Mesodermal cell (in vitro differentiated cells): ENCODE measurements around the gene SVOPL.

Experiments used
- H3K27ac ChIP-seq: 2 replicates; pipeline ENCODE4 v1.7.0; 2013; ENCODE audit warnings: mild to moderate bottlenecking, low read depth, low read length, moderate library complexity; ENCODE audit not compliant: severe bottlenecking
- H3K36me3 ChIP-seq: 2 replicates; pipeline ENCODE4 v1.7.1; 2013; ENCODE audit warnings: mild to moderate bottlenecking, low read length, moderate library complexity; ENCODE audit not compliant: control insufficient read depth, insufficient read depth
- H3K4me1 ChIP-seq: one replicate; pipeline ENCODE4 v1.7.1; 2013; ENCODE audit warnings: mild to moderate bottlenecking, low read length; ENCODE audit not compliant: insufficient read depth, control insufficient read depth, poor library complexity, severe bottlenecking
- H3K4me3 ChIP-seq: 2 replicates; pipeline ENCODE4 v1.7.0; 2013; ENCODE audit warnings: low read length, control low read depth, mild to moderate bottlenecking; ENCODE audit not compliant: insufficient read depth, poor library complexity, severe bottlenecking; ENCODE audit errors: extremely low read depth
- H3K9me3 ChIP-seq: 2 replicates; pipeline ENCODE4 v1.7.1; 2013; ENCODE audit warnings: mild to moderate bottlenecking, low read length, moderate library complexity; ENCODE audit not compliant: control insufficient read depth
- WGBS, 2 experiments: methylation state at CpG; one replicate each; pipeline ENCODE4 v1.1.5; 2013; ENCODE audit warnings: missing lambda C conversion rate in 2 of 2; ENCODE audit not compliant: insufficient coverage in 2 of 2; 5-methylcytosine and 5-hydroxymethylcytosine counted together

The SVOPL gene

DNA sequence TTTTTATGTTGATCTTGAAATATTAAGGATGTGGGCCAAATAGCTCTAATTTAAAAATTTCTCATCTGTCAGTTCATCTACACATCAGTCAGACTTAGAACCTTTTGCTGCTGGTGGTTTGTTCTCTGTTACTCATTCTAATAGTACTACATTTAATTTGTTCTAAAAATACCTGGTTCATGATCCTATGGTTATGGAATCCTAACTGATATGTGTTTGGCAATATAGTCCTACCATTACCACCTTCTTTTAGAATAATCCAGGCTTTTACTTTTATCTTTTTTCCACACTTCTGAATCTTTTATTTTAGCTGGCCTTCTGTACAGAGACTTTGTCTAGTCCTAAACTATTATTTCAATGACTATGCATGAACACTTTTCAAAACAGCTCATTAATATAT lies 116.9 kb downstream of the SVOPL start:
- Histone ChIP-seq H3K4me1 (no peaks in the 10 kb centered on the region), H3K9me3 (no peaks in the 10 kb centered on the region), H3K27ac (no peak overlapping the region), H3K36me3 (peaks cover 80% of the 10 kb centered on the region), H3K4me3 (no peak overlapping the region)

- H3K27ac ChIP-seq, result no peak overlapping the region
- WGBS, 2 experiments, result 92% methylated on average over 2 of the region's 4 CpGs; no CpG with 5 or more reads in 1 of the 2 experiments
- no peaks in the 10 kb centered on the region for H3K9me3 ChIP-seq
- H3K36me3 ChIP-seq, result peaks cover 87% of the 10 kb centered on the region
- H3K4me3 ChIP-seq, result no peak overlapping the region
- no peaks in the 10 kb centered on the region for H3K4me1 ChIP-seq
Measured at GRCh38 chr7:138581065-138581464, 120.1 kb downstream of the SVOPL start.

- Histone ChIP-seq H3K27ac (no peak overlapping the region), H3K4me1 (no peaks in the 10 kb centered on the region), H3K9me3 (no peaks in the 10 kb centered on the region), H3K4me3 (no peak overlapping the region), H3K36me3 (peaks cover 83% of the 10 kb centered on the region)
- WGBS, 2 experiments, result 100% methylated on average over 2 of the region's 3 CpGs; no CpG with 5 or more reads in 1 of the 2 experiments
Measured at GRCh38 chr7:138579671-138580070, 121.5 kb downstream of the SVOPL start.

DNA sequence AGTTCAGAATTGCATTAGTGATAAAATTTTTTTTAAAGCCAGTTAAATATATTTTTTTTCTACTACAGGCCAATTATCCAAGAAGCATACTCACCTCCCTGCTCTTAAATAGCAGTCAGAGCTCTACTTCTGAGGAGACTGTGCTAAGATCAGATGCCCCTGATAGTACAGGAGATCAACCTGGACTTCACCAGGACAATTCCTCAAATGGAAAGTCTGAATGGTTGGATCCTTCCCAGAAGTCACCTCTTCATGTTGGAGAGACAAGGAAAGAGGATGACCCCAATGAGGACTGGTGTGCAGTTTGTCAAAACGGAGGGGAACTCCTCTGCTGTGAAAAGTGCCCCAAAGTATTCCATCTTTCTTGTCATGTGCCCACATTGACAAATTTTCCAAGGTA lies 122.0 kb downstream of the SVOPL start:
- WGBS, 2 experiments, result 86% methylated on average over 1 of the region's 1 CpG; no CpG with 5 or more reads in 1 of the 2 experiments
- Histone ChIP-seq H3K4me3 (no peak overlapping the region), H3K9me3 (no peaks in the 10 kb centered on the region), H3K27ac (no peak overlapping the region), H3K4me1 (no peaks in the 10 kb centered on the region), H3K36me3 (peaks cover 79% of the 10 kb centered on the region)

DNA sequence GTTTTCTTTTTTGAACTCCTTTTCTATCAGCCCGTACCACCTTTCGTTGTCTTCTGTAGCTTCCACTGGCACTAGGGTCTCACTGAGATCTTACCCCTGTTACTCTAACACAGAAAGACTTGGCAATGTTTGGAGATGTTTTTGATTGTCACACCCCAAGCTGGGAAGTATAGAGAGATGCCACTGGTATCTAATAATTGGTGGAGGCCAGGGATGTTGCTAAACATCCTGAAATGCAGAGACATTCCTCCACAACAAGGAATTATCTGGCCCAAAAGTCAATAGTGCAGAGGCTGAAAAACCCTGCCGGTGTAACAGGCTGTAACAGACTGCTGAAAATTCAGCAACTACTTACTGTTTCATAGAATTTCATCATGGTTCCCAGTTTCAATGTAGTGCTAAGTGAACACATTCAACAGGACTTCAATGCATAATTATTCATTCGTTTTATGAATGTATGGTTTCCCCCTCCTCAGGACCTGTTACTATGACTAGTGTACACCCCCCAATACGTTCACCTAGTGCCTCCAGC lies 125.2 kb downstream of the SVOPL start:
- H3K9me3 ChIP-seq, result no peaks in the 10 kb centered on the region
- WGBS, 2 experiments, result 86 to 100% methylated on average over 1 of the region's 5 CpGs
- H3K27ac ChIP-seq, result no peak overlapping the region
- no peak overlapping the region for H3K4me3 ChIP-seq
- H3K4me1 ChIP-seq, result no peaks in the 10 kb centered on the region
- peaks cover 76% of the 10 kb centered on the region for H3K36me3 ChIP-seq

DNA sequence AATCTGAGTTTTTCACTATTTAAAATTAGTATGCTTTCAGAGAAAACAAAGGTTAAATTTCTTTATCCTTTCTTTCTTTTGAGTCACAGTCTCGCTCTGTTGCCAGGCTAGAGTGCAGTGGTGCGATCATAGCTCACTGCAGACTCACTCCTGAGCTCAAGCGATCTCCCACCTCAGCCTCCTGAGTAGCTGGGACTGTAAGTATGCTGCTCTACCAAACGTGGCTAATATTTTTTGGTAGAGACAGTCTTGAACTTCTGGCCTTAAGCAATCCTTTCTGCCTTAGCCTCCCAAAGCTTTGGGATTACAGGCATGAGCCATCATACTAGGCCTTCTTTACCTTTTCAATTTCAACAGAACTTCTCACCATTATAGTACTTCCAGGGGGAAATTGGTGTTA lies 127.4 kb downstream of the SVOPL start:
- Histone ChIP-seq H3K4me3 (no peak overlapping the region), H3K4me1 (no peaks in the 10 kb centered on the region), H3K9me3 (no peaks in the 10 kb centered on the region), H3K27ac (no peak overlapping the region), H3K36me3 (peaks cover 78% of the 10 kb centered on the region)
- WGBS, 2 experiments, result 80 to 89% methylated on average over 3 to 4 of the region's 4 CpGs

DNA sequence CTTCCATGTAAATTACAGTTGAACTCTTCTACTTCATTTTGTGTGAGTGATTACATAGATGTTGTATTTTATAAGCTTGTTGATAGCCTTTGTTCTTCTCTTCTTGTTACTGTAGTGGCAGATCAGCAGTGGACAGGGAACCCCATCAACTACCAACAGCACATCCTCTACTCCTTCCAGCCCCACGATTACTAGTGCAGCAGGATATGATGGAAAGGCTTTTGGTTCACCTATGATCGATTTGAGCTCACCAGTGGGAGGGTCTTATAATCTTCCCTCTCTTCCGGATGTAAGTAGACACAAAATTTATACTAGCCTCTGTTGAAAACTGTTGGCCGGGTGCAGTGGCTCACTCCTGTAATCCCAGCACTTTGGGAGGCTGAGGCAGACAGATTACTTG lies 130.4 kb downstream of the SVOPL start:
- Histone ChIP-seq H3K36me3 (peaks cover 79% of the 10 kb centered on the region), H3K4me3 (no peak overlapping the region), H3K27ac (no peak overlapping the region), H3K9me3 (no peaks in the 10 kb centered on the region), H3K4me1 (no peaks in the 10 kb centered on the region)
- WGBS, 2 experiments, result 91 to 93% methylated on average over 3 of the region's 4 CpGs

DNA sequence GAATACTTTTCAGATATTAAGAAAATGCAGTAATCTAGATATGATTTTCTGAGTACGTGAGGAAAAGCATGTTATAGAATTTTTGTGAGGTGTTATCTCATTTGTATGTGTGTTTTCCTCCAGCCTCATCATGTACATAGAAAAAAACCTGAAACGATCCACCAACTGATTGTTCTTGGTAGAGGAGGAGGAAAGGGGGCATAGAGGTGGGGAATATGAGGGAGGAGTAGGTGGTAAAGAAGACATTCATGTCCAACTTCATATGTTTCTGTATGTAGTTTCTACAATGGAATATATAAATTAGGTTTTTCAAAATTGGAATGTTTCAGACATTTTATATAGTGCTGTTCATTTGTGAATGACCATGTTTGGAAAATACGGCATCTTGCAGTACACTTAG lies 131.7 kb downstream of the SVOPL start:
- H3K27ac ChIP-seq, result no peak overlapping the region
- H3K36me3 ChIP-seq, result peaks cover 85% of the 10 kb centered on the region
- H3K9me3 ChIP-seq, result peaks cover 11% of the 10 kb centered on the region
- no peak overlapping the region for H3K4me3 ChIP-seq
- H3K4me1 ChIP-seq, result no peaks in the 10 kb centered on the region
- WGBS, 2 experiments, result 100% methylated on average over 1 of the region's 3 CpGs; no CpG with 5 or more reads in 1 of the 2 experiments

- peaks cover 86% of the 10 kb centered on the region for H3K36me3 ChIP-seq
- H3K4me3 ChIP-seq, result no peak overlapping the region
- peaks cover 17% of the 10 kb centered on the region for H3K9me3 ChIP-seq
- no peak overlapping the region for H3K27ac ChIP-seq
- H3K4me1 ChIP-seq, result no peaks in the 10 kb centered on the region
- WGBS, 2 experiments, result no CpG with 5 or more reads among the region's 2 CpGs
Measured at GRCh38 chr7:138568655-138569054, 132.5 kb downstream of the SVOPL start.

DNA sequence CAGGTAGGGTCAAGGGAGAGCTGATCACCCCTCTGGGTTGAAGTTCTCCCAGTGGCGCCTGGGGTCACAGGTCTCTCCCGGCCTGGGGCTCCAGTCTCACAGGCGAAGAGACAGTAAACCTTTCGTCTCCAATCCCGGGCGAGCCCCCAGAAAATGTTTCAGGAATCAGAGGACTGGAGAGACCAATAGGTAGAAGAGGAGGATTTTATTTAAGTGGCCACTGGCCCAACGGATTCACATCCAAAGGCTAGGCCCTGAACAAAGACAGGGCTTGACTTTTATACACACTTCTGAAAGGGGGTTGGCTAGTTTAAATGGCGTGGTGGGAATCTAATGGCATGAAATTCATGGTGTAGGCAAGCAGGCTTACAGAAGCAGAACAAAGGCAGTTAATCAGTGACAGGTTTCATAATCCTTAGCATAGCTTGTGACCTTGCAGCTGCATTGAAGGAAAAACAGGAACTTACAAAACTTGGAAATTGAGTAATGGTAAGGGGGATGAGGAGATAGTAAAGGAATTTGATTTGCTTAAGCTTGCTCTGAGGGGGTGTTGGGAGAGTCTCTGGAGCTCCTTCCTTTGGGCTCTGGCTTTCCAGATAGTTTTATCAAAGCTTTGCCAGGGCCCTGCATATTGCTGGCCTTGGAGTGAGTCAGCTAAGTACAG lies 135.6 kb downstream of the SVOPL start:
- Histone ChIP-seq H3K36me3 (peaks cover 93% of the 10 kb centered on the region), H3K4me1 (no peaks in the 10 kb centered on the region), H3K4me3 (no peak overlapping the region), H3K27ac (no peak overlapping the region), H3K9me3 (peaks cover 20% of the 10 kb centered on the region)
- WGBS, 2 experiments, result 91 to 96% methylated on average over 4 to 8 of the region's 8 CpGs

DNA sequence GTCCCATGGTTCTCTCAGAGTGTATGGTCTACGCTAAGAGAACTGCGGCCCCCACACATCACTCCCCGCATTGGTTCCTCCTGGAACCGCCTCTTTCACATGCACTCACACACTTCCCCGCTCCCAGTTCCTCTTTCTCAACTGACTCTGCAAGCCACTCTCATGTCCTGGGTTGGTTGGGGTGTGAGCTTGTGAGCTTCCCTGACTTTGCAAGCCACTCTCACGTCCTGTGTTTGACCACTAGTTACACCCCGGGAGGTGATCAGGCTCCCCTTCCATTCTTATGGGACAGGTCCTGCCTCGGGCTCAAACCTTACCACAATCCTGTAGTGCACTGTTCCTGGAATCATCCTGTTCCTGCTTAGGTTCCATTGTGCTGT lies 136.1 kb downstream of the SVOPL start:
- 97 to 100% methylated on average over 2 to 7 of the region's 8 CpGs for WGBS, 2 experiments
- Histone ChIP-seq H3K4me1 (no peaks in the 10 kb centered on the region), H3K4me3 (no peak overlapping the region), H3K27ac (no peak overlapping the region), H3K9me3 (peaks cover 20% of the 10 kb centered on the region), H3K36me3 (peaks cover 93% of the 10 kb centered on the region)
